OCI-LY7 (cell line): Measurements from ENCODE around the gene BRSK2. TPM values are rescaled to one million over a fixed set of nuclear protein-coding genes. Genes with fewer than 3 reads are reported as not detected.
A peak's percentile ranks its signal among the peaks of the same experiment; 100 is the strongest.

Experiments used
- BruUV-seq: library from RNA; stranded (reverse); fragments of 400-500 nt; replicated peaks from 2 replicates; lab custom pipeline; 2021; lab: Mats Ljungman, UMichigan
- CTCF ChIA-PET: fragments of 300-600 bp; sonication (Branson Sonifier 250); formaldehyde crosslinking; loops from one replicate; lab custom pipeline; 2022; ENCODE audit warnings: antibody characterized with exemption; ENCODE audit not compliant: unreplicated experiment; lab: Charles Lee
- POLR2A ChIA-PET: fragments of 300-600 bp; sonication (Branson Sonifier 250); formaldehyde crosslinking; loops from one replicate; lab custom pipeline; 2022; ENCODE audit warnings: antibody characterized with exemption; lab: Charles Lee
- DNase-seq: peaks from one replicate; pipeline ENCODE4 v3.0.0-alpha.2; 2015; ENCODE audit warnings: low spot score
- H2AFZ ChIP-seq: fragments of 200-600 bp; sonication (generic), shearing (Covaris generic); 2 replicates; pipeline ENCODE4 v1.6.1; 2014; ENCODE audit warnings: mild to moderate bottlenecking, antibody characterized with exemption, low read length, moderate library complexity
- H3K27ac ChIP-seq: fragments of 200-600 bp; sonication (generic); 2 replicates; pipeline ENCODE4 v1.5.1; 2014; ENCODE audit warnings: mixed run types, low read depth, mild to moderate bottlenecking, moderate library complexity, low read length, inconsistent platforms; ENCODE audit not compliant: poor library complexity, severe bottlenecking
- H3K36me3 ChIP-seq: fragments of 200-600 bp; sonication (generic); 2 replicates; pipeline ENCODE4 v1.6.1; 2014; ENCODE audit warnings: mild to moderate bottlenecking, antibody characterized with exemption, low read length, moderate library complexity, mixed read lengths; ENCODE audit not compliant: insufficient read depth
- H3K4me1 ChIP-seq: fragments of 200-600 bp; sonication (generic); 2 replicates; pipeline ENCODE4 v1.5.1; 2014; ENCODE audit warnings: mild to moderate bottlenecking, low read length; ENCODE audit not compliant: insufficient read depth, poor library complexity, severe bottlenecking
- H3K4me2 ChIP-seq: fragments of 200-600 bp; sonication (generic); 2 replicates; pipeline ENCODE4 v1.6.1; 2014; ENCODE audit warnings: mild to moderate bottlenecking, low read length
- H3K4me3 ChIP-seq: fragments of 200-600 bp; sonication (generic); 2 replicates; pipeline ENCODE4 v1.5.1; 2014; ENCODE audit warnings: mild to moderate bottlenecking, low read depth, low read length; ENCODE audit not compliant: poor library complexity, severe bottlenecking
- H3K79me2 ChIP-seq: fragments of 200-600 bp; sonication (generic); 2 replicates; pipeline ENCODE4 v1.6.1; 2016; ENCODE audit warnings: low read depth, mild to moderate bottlenecking, low read length, moderate library complexity, mixed read lengths; ENCODE audit not compliant: insufficient read depth
- H3K9me2 ChIP-seq: fragments of 200-600 bp; sonication (generic); 2 replicates; pipeline ENCODE4 v1.6.1; 2016; ENCODE audit warnings: mild to moderate bottlenecking, low read length, mixed read lengths; ENCODE audit not compliant: insufficient read depth
- H3K9me3 ChIP-seq: fragments of 200-600 bp; sonication (generic); 2 replicates; pipeline ENCODE4 v1.6.1; 2014; ENCODE audit warnings: mild to moderate bottlenecking, mixed run types, low read length, mixed read lengths
- H4K20me1 ChIP-seq: fragments of 200-600 bp; sonication (generic); 2 replicates; pipeline ENCODE4 v1.6.1; 2014; ENCODE audit warnings: mild to moderate bottlenecking, antibody characterized with exemption, low read length, moderate library complexity, mixed read lengths; ENCODE audit not compliant: insufficient read depth
- CTCF ChIP-seq: fragments of 200-600 bp; sonication (generic); conservative IDR thresholded peaks from 2 replicates; pipeline ENCODE4 v1.5.1; 2014; ENCODE audit warnings: mild to moderate bottlenecking, antibody characterized with exemption, low read length, moderate library complexity, mixed read lengths
- EZH2phosphoT487 ChIP-seq: fragments of 200-600 bp; sonication (generic); IDR thresholded peaks from 2 replicates; pipeline ENCODE4 v1.6.1; 2018; ENCODE audit warnings: low read depth, borderline replicate concordance, mild to moderate bottlenecking, mixed run types, antibody characterized with exemption, low read length, moderate library complexity, mixed read lengths
- intact Hi-C: fragments of 100-400 bp; cut with micrococcal nuclease; formaldehyde crosslinking; loops from one replicate; pipeline ENCODE4 v1.10.0; 2022; ENCODE audit not compliant: unreplicated experiment
- total RNA-seq, 2 experiments: library from RNA; depleted of rRNA in 1 of 2; stranded (reverse); fragments of >200 nt in 1 of 2; shearing (Covaris generic) in 1 of 2; gene quantifications; 2 replicates each; pipeline ENCODE4 v1.2.3, GENCODE V29; 2014 to 2022

The BRSK2 gene
- total RNA-seq, 2 experiments from 2014 or later = not detected

GRCh38 chr11:1481861-1482441, 92.2 kb downstream of the BRSK2 start:
- no peaks in the 10 kb centered on the region for H3K9me3 ChIP-seq
- no peaks in the 10 kb centered on the region for H3K36me3 ChIP-seq
- ChIA-PET POLR2A (interaction anchor here (0.7 kb wide), 1 partner anchor 80 kb away, joined by 3 read pairs; no protein-coding TSS in a partner anchor), CTCF (interaction anchor here (0.6 kb wide), 1 partner anchor 460 kb away, joined by 3 read pairs; no protein-coding TSS in a partner anchor)
- H3K27ac ChIP-seq = no peak overlapping the region
- TF ChIP-seq EZH2phosphoT487 (no peak), CTCF (no peak)
- no TSS peak for BruUV-seq
- H3K4me1 ChIP-seq = no peaks in the 10 kb centered on the region
- H3K79me2 ChIP-seq = no peaks in the 10 kb centered on the region
- no peaks in the 10 kb centered on the region for H3K9me2 ChIP-seq
- H3K4me2 ChIP-seq = no peak overlapping the region
- H3K4me3 ChIP-seq = no peak overlapping the region
- no peaks in the 10 kb centered on the region; the same call in 1 of the 2 replicates for H4K20me1 ChIP-seq
- no peak for DNase-seq
- H2AFZ ChIP-seq = no peak overlapping the region
- intact Hi-C loops = no loop called here

GRCh38 chr11:1482581-1483444, 93.1 kb downstream of the BRSK2 start:
- no peaks in the 10 kb centered on the region for H3K9me2 ChIP-seq
- DNase-seq = no peak
- no peaks in the 10 kb centered on the region for H3K4me1 ChIP-seq
- no peaks in the 10 kb centered on the region for H3K79me2 ChIP-seq
- H3K27ac ChIP-seq = no peak overlapping the region
- H3K4me3 ChIP-seq = no peak overlapping the region
- TF ChIP-seq EZH2phosphoT487 = no peak
- peak; percentile 41 for TF ChIP-seq CTCF
- no peaks in the 10 kb centered on the region for H3K36me3 ChIP-seq
- no TSS peak for BruUV-seq
- no peaks in the 10 kb centered on the region for H3K9me3 ChIP-seq
- ChIA-PET CTCF (interaction anchor here (0.6 kb wide), 1 partner anchor 460 kb away, joined by 3 read pairs; no protein-coding TSS in a partner anchor), POLR2A (no interaction called here)
- no peak overlapping the region for H3K4me2 ChIP-seq
- intact Hi-C loops = no loop called here
- H2AFZ ChIP-seq = no peak overlapping the region
- H4K20me1 ChIP-seq = no peaks in the 10 kb centered on the region; the same call in 1 of the 2 replicates
